ENCODE data around the gene RASEF.
"Not testable (repeated sequence)": the region's sequence is repeated elsewhere in the genome, so short reads cannot be mapped to it uniquely, and the experiment has no call there.

RASEF gene

GRCh38 chr9:83062651-83063527 is at the start of gene RASEF:
Gene RASEF (minus strand): TSS chr9:83063142. CDS start chr9:83062867, 275 bp downstream.
- peak; percentile 96 for DNase-seq

DNA sequence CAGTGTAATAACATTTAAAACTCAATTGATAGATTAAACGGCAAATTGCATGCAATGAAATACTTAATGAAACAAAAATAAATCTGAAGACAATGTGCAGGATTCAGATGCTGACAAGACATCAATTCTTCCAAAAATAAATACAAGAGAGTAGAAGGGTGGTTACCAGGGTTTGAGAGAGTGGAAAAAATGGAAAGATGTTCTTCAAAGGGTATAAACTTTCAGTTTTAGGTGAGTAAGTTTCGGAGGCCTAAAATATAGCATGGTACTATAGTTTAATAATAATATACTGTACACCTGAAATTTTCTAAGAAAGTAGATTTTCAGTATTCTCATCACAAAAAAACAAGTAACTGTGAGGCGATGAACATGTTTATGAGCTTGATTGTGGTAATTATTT is 48.2 kb upstream of the RASEF start:
- DNase-seq, result no peak

DNA sequence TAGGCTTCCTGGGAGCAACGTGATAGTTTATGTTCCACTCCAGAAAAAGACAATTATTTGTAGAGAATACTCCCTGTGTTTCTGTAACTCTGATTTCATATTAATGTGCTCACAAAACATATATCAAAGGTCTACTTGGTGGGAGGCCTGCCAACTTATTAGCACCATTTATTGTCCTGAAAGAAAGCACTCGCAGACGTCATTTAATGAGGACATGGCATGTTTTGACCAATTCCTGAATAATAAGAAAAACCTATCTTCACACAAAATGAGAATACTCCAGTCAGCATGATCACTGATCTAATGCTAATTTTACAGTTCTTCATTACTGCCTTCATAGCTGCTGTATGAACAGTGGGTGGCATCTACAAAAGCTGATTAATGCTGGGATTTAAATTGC is 46.4 kb upstream of the RASEF start:
- no peak for DNase-seq

- no peak for DNase-seq
Measured at GRCh38 chr9:83108208-83108607, 45.3 kb upstream of the RASEF start.

DNA sequence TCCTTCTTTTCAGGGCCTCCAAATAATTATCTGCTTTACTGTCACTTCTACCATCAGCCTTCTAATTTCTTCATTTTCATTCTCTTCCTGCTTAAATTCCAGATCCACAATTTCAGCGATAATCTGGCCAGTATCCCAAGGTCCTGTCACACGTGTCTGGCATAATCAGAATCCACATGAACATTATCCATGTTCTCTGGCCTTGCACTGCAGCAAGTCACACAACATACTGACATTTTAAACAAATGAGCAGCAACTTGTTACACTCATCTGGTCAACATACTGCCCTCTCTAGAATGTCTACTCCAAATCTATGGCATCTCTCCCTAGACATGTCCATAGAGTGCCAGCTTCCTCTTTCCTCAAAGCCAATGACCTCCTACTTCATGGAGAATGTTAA is 43.8 kb upstream of the RASEF start:
- DNase-seq, result no peak

DNA sequence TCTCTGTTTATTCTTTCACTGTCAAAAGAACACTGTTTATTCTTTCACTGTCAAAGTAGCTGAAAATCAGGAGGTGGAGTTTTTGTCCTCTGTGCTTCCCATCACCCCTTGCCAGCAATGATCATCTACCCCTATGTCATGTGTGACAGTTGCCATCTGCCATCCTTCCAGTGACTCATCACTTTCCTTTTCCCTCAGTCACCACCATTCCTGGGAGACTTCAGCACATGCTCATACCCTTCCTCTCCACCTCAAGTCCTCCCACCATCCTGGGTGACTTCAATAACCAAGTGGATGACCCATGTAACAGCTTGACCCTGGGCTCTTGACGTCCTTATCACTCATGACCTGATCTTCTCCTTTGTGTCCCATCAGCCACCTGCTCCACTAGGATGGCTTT is 43.3 kb upstream of the RASEF start:
- peak; percentile 82 for DNase-seq

DNA sequence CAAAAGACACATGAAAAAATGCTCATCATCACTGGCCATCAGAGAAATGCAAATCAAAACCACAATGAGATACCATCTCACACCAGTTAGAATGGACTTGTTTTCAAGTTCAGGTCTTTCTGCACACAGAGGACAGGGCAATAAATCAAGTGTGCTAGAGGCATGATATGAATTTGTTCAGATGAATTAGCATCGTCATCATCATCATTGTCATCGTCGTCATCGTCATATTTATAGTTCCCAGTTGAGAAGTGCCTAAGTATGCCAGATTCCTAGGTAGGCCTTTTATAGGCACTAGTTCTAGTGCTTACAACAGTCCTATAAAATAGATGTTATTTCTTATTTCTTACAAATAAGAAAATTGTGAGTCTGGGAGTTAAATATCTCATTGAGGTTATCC is 34.7 kb upstream of the RASEF start:
- no peak for DNase-seq

- not testable (repeated sequence) for DNase-seq
Measured at GRCh38 chr9:83093311-83093710, 30.4 kb upstream of the RASEF start.

DNA sequence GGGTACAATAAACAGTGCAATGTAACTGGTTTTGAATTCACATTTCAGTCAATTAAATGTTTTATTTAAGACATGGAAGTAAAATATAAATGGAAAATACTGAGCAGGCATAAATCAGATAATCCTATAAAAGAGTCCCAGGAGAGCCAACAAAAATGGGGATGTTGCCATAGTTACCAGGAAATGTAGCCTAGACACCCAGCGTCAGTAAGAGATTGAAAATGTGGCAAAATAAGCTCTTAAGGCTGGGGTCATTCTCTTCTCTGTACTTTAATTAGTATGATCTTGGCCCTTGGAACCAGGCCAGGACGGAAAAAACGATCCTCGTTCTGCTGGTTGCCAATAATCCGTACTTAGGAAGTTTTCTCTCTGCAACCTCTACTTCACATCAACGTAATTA is 18.9 kb upstream of the RASEF start:
- DNase-seq, result no peak

- no peak for DNase-seq
Measured at GRCh38 chr9:83081010-83081409, 18.1 kb upstream of the RASEF start.

- DNase-seq, result not testable (repeated sequence)
Measured at GRCh38 chr9:83075932-83076331, 13.0 kb upstream of the RASEF start.

DNA sequence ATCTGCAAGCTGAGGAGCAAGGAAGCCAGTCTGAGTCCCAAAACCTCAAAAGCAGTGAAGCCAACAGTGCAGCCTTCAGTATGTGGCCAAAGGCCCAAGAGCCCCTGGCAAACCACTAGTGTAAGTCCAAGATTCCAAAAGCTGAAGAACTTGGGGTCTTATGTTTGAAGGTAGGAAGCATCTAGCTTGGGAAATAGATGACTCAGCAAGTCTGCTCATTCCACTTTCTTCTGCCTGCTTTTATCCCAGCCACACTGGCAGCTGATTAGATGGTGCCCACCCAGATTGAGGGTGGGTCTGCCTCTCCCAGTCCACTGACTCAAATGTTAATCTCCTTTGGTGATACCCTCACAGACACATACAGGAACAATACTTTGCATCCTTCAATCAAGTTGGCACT is 9.6 kb upstream of the RASEF start:
- DNase-seq, result not testable (repeated sequence)

DNA sequence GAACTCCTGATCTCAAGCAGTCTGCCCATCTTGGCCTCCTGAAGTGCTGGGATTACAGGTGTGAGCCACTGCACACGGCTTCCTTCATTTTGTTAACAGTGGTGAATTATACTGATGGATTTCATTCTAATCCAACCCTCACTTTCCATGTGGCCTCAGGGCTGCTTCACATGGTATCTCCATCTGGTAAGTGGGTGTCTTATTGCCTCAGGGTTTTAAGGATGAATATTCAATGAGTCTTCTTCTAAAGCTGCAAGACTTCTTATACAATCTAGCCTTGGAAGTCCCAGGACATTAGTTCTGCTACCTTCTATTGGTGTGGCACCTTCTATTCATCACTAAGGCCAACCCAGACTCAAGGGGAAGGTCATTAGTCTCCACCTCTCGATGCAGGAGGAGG is 8.7 kb upstream of the RASEF start:
- DNase-seq, result no peak

DNA sequence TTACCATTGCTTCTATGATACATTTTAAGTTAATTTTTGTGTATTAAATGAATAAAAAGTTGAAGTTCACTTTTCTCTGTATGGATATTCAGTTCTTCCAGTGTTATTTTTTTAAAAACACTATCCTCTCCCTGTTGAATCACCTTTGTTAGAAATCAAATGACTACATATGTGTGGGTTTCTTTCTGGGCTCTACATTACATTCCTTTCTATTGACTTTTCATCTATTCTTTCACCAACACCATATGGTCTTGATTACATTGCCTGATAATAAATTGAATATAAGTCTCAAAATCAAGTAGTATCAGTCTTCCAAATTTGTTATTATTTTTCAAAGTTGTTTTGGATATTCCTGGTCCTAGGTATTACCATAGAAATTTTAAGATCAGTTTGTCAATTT is 7.3 kb upstream of the RASEF start:
- DNase-seq, result no peak

- no peak for DNase-seq
Measured at GRCh38 chr9:83069651-83070050, 6.7 kb upstream of the RASEF start.

DNA sequence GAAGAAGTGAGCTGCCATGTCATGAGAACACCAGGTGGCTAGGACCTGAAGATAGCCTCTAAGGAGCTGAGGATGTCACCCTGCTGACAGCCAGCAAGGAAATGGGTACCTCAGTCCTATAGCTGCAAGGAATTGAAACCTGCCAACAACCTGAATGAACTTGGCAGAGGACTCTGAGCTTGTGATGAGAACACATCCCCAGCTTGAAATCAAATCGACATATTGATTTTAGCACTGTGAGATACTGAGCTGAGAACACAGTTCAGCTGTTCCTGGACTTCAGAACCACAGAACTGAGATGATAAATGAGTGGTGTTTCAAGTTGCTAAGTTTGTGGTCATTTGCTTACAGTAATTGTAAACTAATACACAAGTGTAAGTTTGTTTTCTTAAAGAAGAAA is 5.5 kb upstream of the RASEF start:
- DNase-seq, result no peak

- DNase-seq, result no peak
Measured at GRCh38 chr9:83067579-83067978, 4.6 kb upstream of the RASEF start.

GRCh38 chr9:83066771-83067170 is 3.8 kb upstream of the RASEF start:
- DNase-seq, result peak; percentile 43

DNA sequence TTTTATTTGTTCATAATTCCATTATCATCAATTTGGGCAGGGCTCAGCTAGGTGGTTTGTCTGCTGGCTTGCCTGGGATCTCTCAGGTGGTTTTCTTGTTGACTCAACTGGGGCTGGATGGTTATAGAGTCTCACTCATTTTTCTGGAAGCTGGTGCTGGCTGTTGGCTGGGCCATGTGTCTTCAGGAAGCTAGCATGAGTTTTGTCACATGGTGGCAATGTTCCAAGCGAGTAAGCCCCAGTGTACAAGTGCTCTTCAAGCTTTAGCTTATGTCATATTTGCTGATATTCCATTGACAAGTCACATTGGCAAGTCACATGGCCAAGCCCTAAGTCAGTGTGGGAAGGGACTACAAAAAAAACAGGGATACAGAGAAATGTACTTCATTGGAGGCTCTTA is 2.3 kb upstream of the RASEF start:
- peak; percentile 83 for DNase-seq

- DNase-seq, result peak; percentile 90
Measured at GRCh38 chr9:83061990-83062650, 822 bp downstream of the RASEF start.

GRCh38 chr9:83061036-83061435 is 1.9 kb downstream of the RASEF start:
- DNase-seq, result peak; percentile 71

DNA sequence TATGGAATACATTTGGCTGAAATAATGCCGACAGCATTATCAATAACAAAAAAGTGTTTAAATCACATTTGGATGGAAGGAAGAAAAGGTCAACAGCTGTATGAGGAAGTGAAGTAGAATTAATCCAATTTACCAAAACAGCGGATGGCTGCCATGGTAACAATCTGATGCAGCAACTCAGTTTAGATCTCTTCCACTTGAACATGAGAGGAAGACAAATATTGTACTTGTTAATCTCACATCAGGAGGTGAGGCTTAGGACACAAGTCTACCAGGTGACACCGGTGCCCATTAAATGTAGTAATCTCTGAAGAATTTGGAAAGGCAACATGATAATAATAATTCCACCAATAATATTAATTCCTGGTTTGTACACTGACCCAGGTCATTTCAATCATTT is 2.4 kb downstream of the RASEF start:
- peak; percentile 97 for DNase-seq

DNA sequence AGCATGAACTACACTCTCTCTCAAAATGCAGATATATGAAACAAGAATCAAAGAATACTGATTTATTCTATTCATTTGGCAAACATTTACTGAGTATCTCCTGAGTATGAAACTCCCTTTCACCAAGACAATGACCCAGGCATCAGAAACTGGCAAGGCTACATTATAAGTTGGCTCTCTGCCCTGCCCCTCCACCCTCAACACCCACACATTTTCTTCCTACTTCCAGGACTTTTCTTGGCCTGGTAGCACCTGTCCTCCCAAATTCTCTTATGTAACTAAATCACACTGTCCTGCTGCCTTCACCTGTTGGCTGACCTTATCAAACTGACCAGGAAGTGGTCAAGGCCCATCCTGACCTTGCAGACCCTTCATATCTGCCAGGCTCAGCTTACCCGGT is 3.5 kb downstream of the RASEF start:
- DNase-seq, result peak; percentile 35

DNA sequence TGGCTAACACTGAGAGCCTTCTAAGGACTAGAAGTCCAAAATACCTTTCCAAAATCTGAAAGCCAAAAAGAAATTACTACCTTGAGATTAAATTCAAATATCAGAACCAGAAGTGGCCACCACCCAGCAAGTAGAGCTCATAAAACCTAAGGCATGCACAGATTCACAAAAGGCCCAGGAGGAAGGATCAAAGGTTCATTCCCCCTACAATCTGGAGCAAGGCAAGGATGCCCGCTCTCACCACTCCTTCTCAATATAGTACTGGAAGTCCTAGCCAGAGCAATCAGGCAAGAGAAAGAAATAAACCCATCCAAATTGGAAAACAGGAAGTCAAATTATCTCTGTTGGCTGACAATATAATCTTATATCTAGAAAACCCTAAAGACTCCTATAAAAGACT is 6.0 kb downstream of the RASEF start:
- DNase-seq, result no peak

DNA sequence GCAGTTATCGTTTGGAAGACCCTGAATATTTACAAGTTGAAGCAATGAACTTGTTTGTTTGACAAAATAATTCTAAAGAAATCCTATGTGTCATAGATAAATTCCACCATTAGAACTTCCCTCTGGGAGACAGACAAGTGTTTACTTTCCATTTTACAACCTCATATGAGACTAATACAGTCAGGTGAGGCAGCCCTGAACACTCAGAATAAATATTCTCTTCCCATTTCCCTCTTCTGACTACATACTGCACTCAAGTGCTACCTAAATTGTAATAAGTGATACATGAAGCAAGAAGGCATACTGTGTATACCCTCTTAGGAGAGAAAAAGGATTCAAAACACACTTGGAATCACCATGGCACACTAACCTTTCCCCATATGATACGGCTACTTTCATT is 6.8 kb downstream of the RASEF start:
- peak; percentile 84 for DNase-seq
